Liver (tissue), 3 donors: ENCODE results near the gene RBBP6.

Experiments used
- HNF4A ChIP-seq, 2 donors: conservative IDR thresholded peaks; 2 replicates each; pipeline ENCODE4 v1.6.1; 2016; ENCODE audit warnings: antibody characterized with exemption in 2 of 2, mild to moderate bottlenecking in 2 of 2
- JUND ChIP-seq, 2 donors: IDR thresholded peaks; 2 replicates each; pipeline ENCODE4 v1.6.1; 2016; ENCODE audit warnings: antibody characterized with exemption in 2 of 2
- TAF1 ChIP-seq: conservative IDR thresholded peaks from 2 replicates; pipeline ENCODE4 v1.6.1; 2016; ENCODE audit warnings: antibody characterized with exemption, mild to moderate bottlenecking
- TF ChIP-seq, protein P1 (sequence below): fragments of 150-350 bp; IDR thresholded peaks from 2 replicates; pipeline ENCODE4 v1.5.1; 2017; ENCODE audit warnings: improper control_type of control experiment, low read depth, low read length; ENCODE audit not compliant: missing input control
- donor health status: healthy.
- donor health status: healthy.

DNA sequence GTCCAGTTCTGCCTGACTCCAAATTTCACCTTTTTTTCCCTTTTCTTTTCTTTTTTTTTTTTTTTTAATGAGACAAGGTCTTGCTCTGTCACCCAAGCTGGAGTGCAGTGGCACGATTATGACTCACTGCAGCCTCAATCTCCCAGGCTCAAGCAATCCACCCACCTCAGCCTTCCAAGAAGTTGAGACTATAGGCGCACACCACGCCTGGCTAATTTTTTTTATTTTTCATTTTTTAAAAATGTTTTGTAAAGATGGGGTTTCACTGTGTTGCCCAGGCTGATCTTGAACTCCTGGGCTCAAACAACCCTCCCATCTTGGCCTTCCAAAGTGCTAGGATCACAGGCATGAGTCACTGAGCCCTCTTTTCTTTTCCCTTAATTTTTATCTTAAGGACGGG lies 33.4 kb upstream of the RBBP6 start:
- TF ChIP-seq, protein P1, sequence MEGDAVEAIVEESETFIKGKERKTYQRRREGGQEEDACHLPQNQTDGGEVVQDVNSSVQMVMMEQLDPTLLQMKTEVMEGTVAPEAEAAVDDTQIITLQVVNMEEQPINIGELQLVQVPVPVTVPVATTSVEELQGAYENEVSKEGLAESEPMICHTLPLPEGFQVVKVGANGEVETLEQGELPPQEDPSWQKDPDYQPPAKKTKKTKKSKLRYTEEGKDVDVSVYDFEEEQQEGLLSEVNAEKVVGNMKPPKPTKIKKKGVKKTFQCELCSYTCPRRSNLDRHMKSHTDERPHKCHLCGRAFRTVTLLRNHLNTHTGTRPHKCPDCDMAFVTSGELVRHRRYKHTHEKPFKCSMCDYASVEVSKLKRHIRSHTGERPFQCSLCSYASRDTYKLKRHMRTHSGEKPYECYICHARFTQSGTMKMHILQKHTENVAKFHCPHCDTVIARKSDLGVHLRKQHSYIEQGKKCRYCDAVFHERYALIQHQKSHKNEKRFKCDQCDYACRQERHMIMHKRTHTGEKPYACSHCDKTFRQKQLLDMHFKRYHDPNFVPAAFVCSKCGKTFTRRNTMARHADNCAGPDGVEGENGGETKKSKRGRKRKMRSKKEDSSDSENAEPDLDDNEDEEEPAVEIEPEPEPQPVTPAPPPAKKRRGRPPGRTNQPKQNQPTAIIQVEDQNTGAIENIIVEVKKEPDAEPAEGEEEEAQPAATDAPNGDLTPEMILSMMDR, result no peak
- no peak for TF ChIP-seq JUND (IDR thresholded peaks at IDR 0.05)
- TF ChIP-seq HNF4A (conservative IDR thresholded peaks at IDR 0.05), result no peak
- no peak for TF ChIP-seq TAF1
